ENCODE measurements around the gene OR8K1. TPM values are rescaled to one million over a fixed set of nuclear protein-coding genes. Genes with fewer than 3 reads are reported as not detected.

OR8K1 gene
- total RNA-seq, 2 experiments from 2014 or later, result not detected

Other genes starting within 250 kb of the OR8K1 start
- gene OR8H2, start 242.4 kb upstream of the OR8K1 start, total RNA-seq, result not detected
- gene OR8H3, start 223.7 kb upstream of the OR8K1 start, total RNA-seq, result not detected
- gene OR8J3, start 205.8 kb upstream of the OR8K1 start, total RNA-seq, result not detected
- not detected for gene OR8K5, start 185.7 kb upstream of the OR8K1 start, total RNA-seq
- gene OR5J2, start 169.4 kb upstream of the OR8K1 start, total RNA-seq, result not detected
- not detected for gene OR5T2, start 111.8 kb upstream of the OR8K1 start, total RNA-seq
- not detected for gene OR5T3, start 93.8 kb upstream of the OR8K1 start, total RNA-seq
- not detected for gene OR5T1, start 71.9 kb upstream of the OR8K1 start, total RNA-seq
- not detected for gene OR8H1, start 53.8 kb upstream of the OR8K1 start, total RNA-seq
- not detected for gene OR8K3, start 30.9 kb upstream of the OR8K1 start, total RNA-seq
- not detected for gene OR8J1, start 8.3 kb downstream of the OR8K1 start, total RNA-seq
- gene OR8U1, start 29.6 kb downstream of the OR8K1 start, total RNA-seq, result not detected
- gene OR5AL1, start 66.7 kb downstream of the OR8K1 start, total RNA-seq, result not detected
- gene OR5M3, start 127.3 kb downstream of the OR8K1 start, total RNA-seq, result not detected
- gene OR5M8, start 145.3 kb downstream of the OR8K1 start, total RNA-seq, result not detected
- not detected for gene OR5M11, start 197.2 kb downstream of the OR8K1 start, total RNA-seq
- not detected for gene OR5M10, start 231.7 kb downstream of the OR8K1 start, total RNA-seq